Stimulated activated CD4-positive, alpha-beta T cell treated with anti-CD3 and anti-CD28 coated beads, Interleukin-1b, Interleukin-23, amount 100 ng/mL, for 24 hours (primary cell): ENCODE measurements around the gene PDC.

Experiments used
- DNase-seq, 4 experiments: peaks; one replicate each; pipeline ENCODE4 v3.0.0-alpha.2; 2020; ENCODE audit warnings: low read depth in 4 of 4, low spot score in 1 of 4

Gene PDC

GRCh38 chr1:186461014-186461413, at the start of gene PDC:
Gene PDC, minus strand, starts transcription at chr1:186461114. Its CDS starts 11,655 bp downstream, at chr1:186449459.
- DNase-seq, result no peak

- no peak for DNase-seq
Observed at GRCh38 chr1:186503190-186503589, 42.3 kb upstream of the PDC start.

DNA sequence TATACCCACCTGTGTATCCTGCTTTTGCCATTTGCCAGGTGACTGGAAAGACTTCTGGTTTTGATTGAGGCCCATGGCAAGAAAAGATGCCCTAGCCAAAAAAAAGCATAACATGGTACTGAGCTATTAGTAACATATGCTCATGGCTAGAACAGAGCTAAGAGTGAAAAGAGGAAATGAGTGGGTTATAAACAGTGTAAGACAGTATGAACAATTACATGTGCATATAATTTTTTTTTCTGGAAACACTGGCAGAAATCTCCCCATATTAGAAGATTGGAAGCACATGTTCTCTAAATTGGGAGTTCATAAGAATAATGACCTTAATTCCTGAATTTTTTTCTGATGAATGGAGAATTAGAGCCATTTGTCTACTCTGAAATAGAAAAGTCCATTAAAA, 41.2 kb upstream of the PDC start:
- DNase-seq, result no peak

- DNase-seq, result no peak
Observed at GRCh38 chr1:186500804-186501203, 39.9 kb upstream of the PDC start.

GRCh38 chr1:186499571-186499970, 38.7 kb upstream of the PDC start:
- no peak for DNase-seq

DNA sequence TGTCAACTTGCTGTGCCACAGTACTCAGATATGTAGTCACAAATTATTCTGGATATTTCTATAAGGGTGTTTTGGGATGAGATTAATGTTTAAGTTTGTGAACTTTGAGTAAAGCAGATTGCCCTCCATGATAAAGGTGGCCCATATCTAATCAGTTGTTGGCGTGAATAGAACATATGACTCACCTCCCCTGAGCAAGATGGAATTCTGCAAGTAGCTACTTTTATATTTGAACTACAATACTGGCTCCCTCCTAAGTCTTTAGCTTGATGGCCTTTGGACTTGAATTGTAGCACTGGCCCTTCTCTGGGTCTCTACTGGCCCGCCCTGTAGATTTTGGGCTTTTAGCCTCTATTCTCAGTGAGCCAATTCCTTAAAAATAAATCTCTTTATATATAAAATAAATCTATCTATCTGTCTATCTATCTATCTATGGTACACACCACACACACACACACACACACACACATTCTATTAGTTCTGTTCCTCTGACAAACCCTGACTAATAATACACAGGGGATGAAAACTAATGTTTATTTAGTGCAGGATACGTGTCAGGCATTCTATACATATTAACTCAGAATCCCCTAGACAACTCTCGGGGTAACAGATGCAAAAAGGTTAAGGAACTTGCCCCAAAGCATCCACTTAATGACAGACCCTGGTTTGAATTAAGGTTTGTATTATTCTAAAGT, 37.9 kb upstream of the PDC start:
- DNase-seq, result no peak

DNA sequence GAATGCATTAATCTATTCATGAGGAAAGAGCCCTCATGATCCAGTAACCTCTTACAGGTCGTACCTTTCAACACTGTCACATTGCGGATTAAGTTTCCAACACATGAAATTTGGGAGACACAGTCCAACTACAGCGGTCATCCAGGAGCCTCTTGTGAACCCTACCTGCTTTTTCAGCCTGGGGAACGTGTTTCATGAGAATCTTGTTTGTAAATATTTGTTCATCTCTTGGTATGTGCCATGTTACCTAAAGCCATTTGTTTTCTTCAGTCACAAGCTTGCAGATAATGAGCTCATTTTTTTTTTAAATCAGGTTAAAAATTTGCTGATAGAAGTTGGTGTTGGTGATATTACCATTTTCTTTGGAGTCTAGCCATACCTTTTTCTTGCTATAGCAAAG, 37.2 kb upstream of the PDC start:
- DNase-seq, result no peak

GRCh38 chr1:186497651-186498050, 36.7 kb upstream of the PDC start:
- DNase-seq, result no peak

DNA sequence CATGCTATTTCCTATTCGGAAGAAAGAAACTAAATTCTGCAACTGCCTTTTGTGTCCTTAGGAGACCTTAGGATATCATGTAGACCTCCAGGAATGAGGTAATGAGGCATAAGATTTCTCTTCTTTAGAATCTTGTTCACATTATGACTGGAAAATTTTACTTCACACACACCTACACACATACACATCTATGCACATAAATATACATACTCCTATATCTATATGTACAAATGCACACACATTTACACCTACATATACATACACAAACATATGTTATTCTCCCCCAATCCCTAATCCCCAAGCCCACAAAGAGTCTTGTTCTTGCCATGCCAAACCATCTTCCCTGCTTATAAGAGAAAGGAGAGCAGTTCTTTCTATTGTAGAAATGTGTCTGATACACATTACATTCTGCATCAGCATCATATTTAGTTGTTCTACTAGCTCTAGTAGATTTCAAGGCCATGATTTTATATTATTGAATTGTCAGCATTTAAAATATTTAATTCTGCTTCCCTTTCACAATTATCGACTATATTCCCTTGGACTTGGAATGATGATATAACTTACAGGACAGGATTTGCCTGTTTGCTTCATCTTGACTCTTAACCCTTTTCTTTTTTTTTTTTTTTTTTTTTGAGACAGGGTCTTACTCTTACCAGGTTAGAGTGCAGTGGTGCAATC, 35.4 kb upstream of the PDC start:
- DNase-seq, result no peak

DNA sequence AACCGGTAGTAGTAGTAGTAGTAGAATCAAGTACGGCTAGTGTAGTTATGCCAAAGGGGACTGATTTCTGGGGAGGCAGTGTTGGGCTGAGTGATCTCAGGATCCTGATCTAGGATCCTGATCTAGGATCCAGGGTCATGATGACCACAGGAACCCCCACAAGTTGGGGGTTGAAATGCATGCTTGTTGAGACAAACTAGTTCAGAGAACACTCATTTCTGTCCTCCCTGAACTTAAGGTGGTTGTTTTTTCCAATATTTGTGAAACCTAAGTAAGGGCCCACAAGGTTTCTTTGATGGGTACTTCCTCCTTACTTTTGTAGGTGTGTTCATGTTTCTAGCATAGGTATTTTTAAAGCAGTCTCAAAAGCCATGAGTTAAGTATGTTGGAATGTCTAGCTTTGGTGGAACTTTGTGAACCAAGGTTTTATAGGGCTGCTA, 33.9 kb upstream of the PDC start:
- no peak for DNase-seq

DNA sequence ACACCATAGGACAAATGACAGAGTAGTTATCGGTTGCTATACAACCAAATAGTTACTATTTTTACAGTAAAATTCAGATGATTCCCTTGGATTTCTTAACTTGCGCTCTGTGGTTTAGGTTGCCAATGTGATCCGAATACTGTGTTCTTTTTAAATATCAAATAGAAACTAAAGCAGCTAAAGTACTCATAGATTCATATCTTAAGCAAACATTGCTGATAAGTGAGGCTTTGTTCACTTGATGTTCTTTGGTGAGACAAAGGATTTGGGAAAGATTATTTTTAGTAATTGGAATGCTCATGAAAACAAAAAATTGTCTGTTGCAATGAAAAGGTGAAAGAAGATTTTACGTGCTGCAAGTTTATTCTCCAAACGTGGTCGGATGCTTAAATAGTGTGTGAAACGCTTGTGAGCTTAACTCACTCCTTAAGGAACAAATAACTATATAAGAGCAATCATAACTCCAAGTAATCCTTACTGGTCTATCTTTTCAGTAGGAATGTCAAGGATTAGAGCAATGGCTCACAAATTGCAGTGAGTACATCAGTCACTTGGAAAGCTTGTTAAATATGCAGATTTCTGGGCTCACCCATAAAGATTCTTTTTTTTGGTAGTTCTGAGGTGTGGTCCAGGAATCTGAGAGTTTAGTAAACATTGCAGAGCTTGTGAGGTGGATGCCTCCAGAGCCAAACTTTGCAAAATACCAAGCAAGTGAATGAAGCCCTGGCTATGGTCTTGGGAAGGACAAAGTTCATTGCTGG, 31.8 kb upstream of the PDC start:
- DNase-seq, result no peak

DNA sequence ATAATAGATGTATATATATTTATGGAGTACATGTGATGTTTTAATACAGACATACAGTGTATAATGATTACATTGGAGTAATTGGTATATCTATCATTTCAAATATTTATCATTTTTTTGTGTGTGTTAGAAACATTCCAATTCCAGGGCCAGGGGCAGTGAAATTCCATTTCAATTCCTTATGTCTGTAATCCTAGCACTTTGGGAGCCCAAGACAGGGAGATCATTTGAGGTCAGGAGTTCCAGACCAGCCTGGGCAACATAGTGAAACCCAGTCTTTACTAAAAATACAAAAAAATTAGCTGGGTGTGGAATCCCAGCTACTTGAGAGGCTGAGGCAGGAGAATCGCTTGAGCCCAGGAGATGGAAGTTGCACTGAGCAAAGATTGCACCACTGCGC, 30.4 kb upstream of the PDC start:
- no peak for DNase-seq

DNA sequence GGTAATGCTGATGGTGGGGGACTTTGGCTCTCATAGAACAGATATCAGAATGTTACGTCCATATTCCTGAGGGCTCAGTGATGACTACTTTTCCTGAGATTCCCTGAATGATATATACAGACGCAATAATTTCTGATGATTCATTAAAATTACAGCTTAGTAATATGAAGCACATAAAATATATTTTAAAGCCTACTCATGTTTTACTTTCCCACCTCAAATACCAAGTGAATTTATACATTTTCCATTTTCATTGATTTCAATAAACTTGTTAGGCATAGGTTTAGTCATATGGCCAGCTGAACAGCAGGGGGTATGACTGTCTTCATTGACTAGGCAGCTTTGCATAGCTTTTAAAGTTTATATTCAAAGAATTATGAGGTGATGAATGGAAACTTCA, 26.2 kb upstream of the PDC start:
- no peak for DNase-seq

DNA sequence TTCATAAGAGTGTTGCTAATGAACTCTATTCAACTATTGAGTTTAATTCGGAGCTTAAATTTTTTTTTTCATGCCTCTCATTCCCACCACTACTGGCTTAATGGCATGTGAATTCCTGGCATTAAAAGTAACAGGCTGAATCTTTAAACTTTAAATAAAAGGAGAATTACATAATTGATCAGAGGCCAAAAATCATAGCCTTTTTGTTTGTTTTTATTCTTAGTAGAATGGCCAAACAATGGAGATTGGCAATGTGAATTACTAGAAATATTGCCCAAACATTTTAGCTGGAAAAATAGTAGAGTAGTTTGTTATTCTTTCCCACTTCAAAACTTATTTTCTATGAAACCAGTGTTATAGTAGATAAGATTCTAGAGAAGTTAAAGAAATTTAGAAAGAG, 25.1 kb upstream of the PDC start:
- DNase-seq, result no peak

DNA sequence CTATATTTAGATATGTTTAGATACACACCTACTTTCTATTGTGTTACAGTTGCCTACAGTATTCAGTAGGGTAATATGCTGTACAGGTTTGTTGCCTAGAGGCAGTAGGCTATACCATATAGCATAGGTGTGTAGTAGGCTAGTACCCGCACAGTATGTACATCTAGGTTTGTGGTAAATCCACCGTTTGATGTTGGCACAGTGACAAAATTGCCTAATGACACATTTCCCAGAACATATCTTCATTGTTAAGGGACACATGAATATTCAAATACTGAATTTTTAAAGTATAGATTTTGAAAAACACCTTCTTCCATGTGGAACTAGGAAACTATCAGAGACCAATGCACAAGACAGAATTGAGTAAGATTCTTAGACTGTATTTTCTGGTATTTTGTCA, 22.6 kb upstream of the PDC start:
- DNase-seq, result no peak

DNA sequence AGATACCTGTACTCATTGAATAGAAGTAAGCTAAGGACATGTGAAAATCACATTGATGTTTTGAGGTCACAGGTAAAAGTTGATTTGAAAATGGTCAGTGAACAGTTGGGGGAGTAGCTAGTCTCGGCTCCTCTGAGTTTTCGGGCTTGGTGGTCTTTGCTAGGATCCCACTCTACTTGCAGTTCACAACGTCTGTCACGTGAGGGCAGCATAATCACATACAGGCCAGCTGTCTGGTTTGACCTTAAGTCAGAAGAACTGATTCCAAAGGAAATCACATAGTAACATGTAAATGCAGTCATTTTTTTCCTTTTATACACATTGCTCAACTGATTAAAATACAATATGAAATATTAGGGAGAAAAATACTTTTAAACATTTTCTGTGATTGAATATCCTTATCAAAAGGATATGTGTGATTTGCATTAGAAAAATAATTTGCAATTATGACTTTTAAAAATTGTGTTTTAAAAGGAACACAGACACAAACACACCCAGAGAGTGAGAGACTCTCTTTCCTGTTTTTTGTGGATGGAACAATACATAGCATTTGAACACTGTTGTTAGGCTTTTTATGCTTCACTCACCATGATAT, 21.8 kb upstream of the PDC start:
- DNase-seq, result peak in 3 of 4 experiments; percentile 4 to 20 (median 8)

DNA sequence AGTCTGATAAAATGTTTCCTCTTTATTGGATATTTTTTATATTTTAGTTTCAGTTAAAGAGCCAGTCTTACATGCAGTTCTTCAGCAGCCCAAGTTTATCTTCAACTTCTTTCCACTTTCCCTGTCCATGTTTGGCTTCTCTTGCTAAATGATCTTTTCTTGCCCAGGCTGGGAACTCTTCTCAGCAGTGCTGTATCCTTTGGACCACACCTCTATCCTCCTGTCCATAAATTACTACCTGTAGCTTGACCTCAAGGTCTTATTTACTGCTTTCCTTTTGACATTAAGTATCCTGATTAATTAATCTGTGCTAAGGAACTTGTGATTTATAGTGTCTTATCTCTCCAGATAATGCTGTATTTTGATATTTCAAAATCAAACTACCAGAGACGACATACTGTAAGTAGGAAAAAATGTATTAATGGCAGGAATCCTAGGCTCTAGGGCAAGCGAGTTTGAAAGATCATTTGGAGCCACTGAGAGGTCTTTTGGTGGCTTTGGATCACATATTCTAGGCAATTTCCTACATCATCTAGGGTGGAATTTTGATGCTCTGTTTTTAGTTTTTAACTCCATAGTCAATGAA, 20.5 kb upstream of the PDC start:
- DNase-seq, result no peak

GRCh38 chr1:186479162-186479561, 18.2 kb upstream of the PDC start:
- no peak for DNase-seq

GRCh38 chr1:186476264-186477040, 15.5 kb upstream of the PDC start:
- DNase-seq, result no peak

DNA sequence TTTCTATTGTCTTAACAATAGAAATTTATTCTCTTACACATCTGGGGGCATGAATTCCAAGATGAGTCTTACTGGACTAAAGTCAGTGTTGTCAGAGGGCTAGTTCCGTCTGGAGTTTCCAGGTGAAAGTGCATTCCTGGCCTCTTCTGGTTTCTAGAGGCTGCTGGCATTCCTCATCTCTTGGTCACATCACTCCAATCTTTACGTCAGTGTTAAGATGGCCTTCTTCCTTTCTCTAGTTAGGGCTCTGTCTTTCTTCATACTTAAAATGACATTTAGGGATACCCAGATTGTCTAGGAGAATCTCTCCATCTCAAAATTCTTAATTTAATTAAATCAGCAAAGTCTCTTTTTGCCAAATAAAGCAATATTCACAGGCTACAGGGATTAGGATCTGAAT, 13.3 kb upstream of the PDC start:
- no peak for DNase-seq

DNA sequence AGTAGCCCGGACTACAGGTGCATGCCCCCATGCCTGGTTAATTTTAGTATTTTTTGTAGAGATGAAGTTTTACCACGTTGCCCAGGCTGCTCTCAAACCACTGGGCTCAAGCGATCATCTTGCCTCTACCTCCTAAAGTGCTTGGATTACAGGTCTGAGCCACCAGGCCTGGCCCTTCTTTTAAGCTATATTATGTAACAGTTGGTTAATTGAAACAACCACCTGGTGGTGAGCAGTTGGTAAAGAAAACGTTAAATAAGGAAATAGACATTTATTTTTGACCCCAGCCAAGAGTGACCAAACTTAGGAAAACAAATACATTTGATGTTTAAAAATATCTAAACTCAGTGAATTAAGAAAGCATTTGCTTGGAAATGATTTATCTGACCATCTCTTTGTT, 12.1 kb upstream of the PDC start:
- no peak for DNase-seq
